OCI-LY3 (cell line): ENCODE measurements around the gene JAG2.

Source experiments
- H2AFZ ChIP-seq: fragments of 200-600, 300-600 bp; shearing (Covaris generic); 2 replicates; pipeline ENCODE4 v1.6.0; 2014; ENCODE audit warnings: antibody characterized with exemption, low read depth, low read length
- H3K27ac ChIP-seq: fragments of 200-600, 300-600 bp; sonication (generic); 2 replicates; pipeline ENCODE4 v1.5.1; 2014; ENCODE audit warnings: mild to moderate bottlenecking, low read length, moderate library complexity, mixed read lengths
- H3K27me3 ChIP-seq: fragments of 200-600, 300-600 bp; sonication (generic); 2 replicates; pipeline ENCODE4 v1.6.1; 2014; ENCODE audit warnings: low read depth, low read length, mixed read lengths
- H3K36me3 ChIP-seq: fragments of 200-600, 300-600 bp; sonication (generic); replicated peaks from 2 replicates; pipeline ENCODE3; 2014; ENCODE audit warnings: low read depth, low read length, mixed read lengths
- H3K4me1 ChIP-seq: fragments of 300-600, 200-600 bp; sonication (generic); 2 replicates; pipeline ENCODE4 v1.6.1; 2014; ENCODE audit warnings: low read length, mixed read lengths
- H3K4me2 ChIP-seq: fragments of 200-600, 300-600 bp; sonication (generic); 2 replicates; pipeline ENCODE4 v1.6.1; 2014; ENCODE audit warnings: low read length, mixed read lengths
- H3K4me3 ChIP-seq: fragments of 300-600, 200-600 bp; sonication (generic); 2 replicates; pipeline ENCODE4 v1.5.1; 2014; ENCODE audit warnings: antibody characterized with exemption, mild to moderate bottlenecking, low read length, moderate library complexity
- H3K79me2 ChIP-seq: fragments of 300-600, 200-600 bp; shearing (Covaris generic); 2 replicates; pipeline ENCODE4 v1.6.1; 2014; ENCODE audit warnings: mild to moderate bottlenecking, low read length, mixed read lengths
- H3K9ac ChIP-seq: fragments of 300-600, 200-600 bp; shearing (Covaris generic); 2 replicates; pipeline ENCODE4 v1.6.0; 2014; ENCODE audit warnings: mild to moderate bottlenecking, low read length, moderate library complexity
- H3K9me3 ChIP-seq: fragments of 200-600, 300-600 bp; shearing (Covaris generic); 2 replicates; pipeline ENCODE4 v1.6.1; 2014; ENCODE audit warnings: low read length, mixed read lengths; ENCODE audit not compliant: insufficient read depth
- H4K20me1 ChIP-seq: fragments of 200-600, 300-600 bp; sonication (generic); 2 replicates; pipeline ENCODE4 v1.6.1; 2016; ENCODE audit warnings: low read length, mixed read lengths; ENCODE audit not compliant: insufficient read depth
- CTCF ChIP-seq: fragments of 200-600, 300-600 bp; sonication (generic); IDR thresholded peaks from 2 replicates; pipeline ENCODE4 v1.5.1; 2014; ENCODE audit warnings: antibody characterized with exemption, low read length, low read depth
- EZH2phosphoT487 ChIP-seq: fragments of 200-600 bp; shearing (Covaris generic); IDR thresholded peaks from 2 replicates; pipeline ENCODE4 v1.6.1; 2018; ENCODE audit warnings: antibody characterized with exemption, mixed run types, low read depth

JAG2 gene

GRCh38 chr14:105181549-105182295 lies 13.1 kb upstream of the JAG2 start:
- Histone ChIP-seq H3K4me2 (peak overlapping the region; percentile 68), H3K27ac (no peak overlapping the region), H3K4me3 (peak overlapping the region; percentile 94), H4K20me1 (no peaks in the 10 kb centered on the region), H3K27me3 (peaks cover 12% of the 10 kb centered on the region), H3K79me2 (no peaks in the 10 kb centered on the region), H2AFZ (no peak overlapping the region), H3K9me3 (no peaks in the 10 kb centered on the region), H3K36me3 (no peaks in the 10 kb centered on the region), H3K9ac (no peak overlapping the region), H3K4me1 (peaks cover 5% of the 10 kb centered on the region)
- TF ChIP-seq EZH2phosphoT487 = no peak
- no peak for TF ChIP-seq CTCF

GRCh38 chr14:105180592-105181548 lies 12.3 kb upstream of the JAG2 start, which contains the start of gene NUDT14:
Gene NUDT14, minus strand, starts transcription at chr14:105181312. Its CDS starts 103 bp downstream, at chr14:105181209.
- H2AFZ ChIP-seq = no peak within 1 kb of the TSS
- peak within 1 kb of the TSS; percentile 94 for H3K4me3 ChIP-seq
- H3K36me3 ChIP-seq = no peaks in the 10 kb centered on the region
- TF ChIP-seq CTCF = no peak
- no peak for TF ChIP-seq EZH2phosphoT487
- peaks cover 10% of the 10 kb centered on the region for H3K4me1 ChIP-seq
- peaks cover 12% of the 10 kb centered on the region for H3K27me3 ChIP-seq
- peak within 1 kb of the TSS; percentile 71 for H3K9ac ChIP-seq
- peak within 1 kb of the TSS; percentile 98 for H3K4me2 ChIP-seq
- H3K79me2 ChIP-seq = no peaks in the 10 kb centered on the region
- H4K20me1 ChIP-seq = no peaks in the 10 kb centered on the region
- H3K27ac ChIP-seq = no peak within 1 kb of the TSS
- H3K9me3 ChIP-seq = no peaks in the 10 kb centered on the region

GRCh38 chr14:105179191-105179590 lies 10.6 kb upstream of the JAG2 start:
- no peak overlapping the region for H2AFZ ChIP-seq
- H3K27ac ChIP-seq = no peak overlapping the region
- H3K4me3 ChIP-seq = no peak overlapping the region
- H3K9ac ChIP-seq = no peak overlapping the region
- TF ChIP-seq CTCF (no peak), EZH2phosphoT487 (no peak)
- H3K79me2 ChIP-seq = no peaks in the 10 kb centered on the region
- H3K4me1 ChIP-seq = peaks cover 17% of the 10 kb centered on the region
- no peaks in the 10 kb centered on the region for H4K20me1 ChIP-seq
- no peaks in the 10 kb centered on the region for H3K9me3 ChIP-seq
- H3K4me2 ChIP-seq = no peak overlapping the region
- peaks cover 10% of the 10 kb centered on the region for H3K27me3 ChIP-seq
- no peaks in the 10 kb centered on the region for H3K36me3 ChIP-seq

- TF ChIP-seq EZH2phosphoT487 (no peak), CTCF (no peak)
- Histone ChIP-seq H3K36me3 (no peaks in the 10 kb centered on the region), H4K20me1 (no peaks in the 10 kb centered on the region), H3K4me1 (peaks cover 17% of the 10 kb centered on the region), H3K9me3 (no peaks in the 10 kb centered on the region), H3K4me2 (no peak overlapping the region), H3K79me2 (no peaks in the 10 kb centered on the region), H3K27me3 (peaks cover 6% of the 10 kb centered on the region), H3K27ac (no peak overlapping the region), H3K9ac (no peak overlapping the region), H3K4me3 (no peak overlapping the region), H2AFZ (no peak overlapping the region)
Measured at GRCh38 chr14:105178868-105179140, 10.2 kb upstream of the JAG2 start.
